GM10266 (cell line): ENCODE data around the gene MPV17L2.
"Not testable (repeated sequence)": the region's sequence is repeated elsewhere in the genome, so short reads cannot be mapped to it uniquely, and the experiment has no call there.

Experiments used
- DNase-seq: peaks from one replicate; pipeline ENCODE4 v3.0.0; 2012; ENCODE audit errors: extremely low spot score
- CTCF ChIP-seq: IDR thresholded peaks from 2 replicates; pipeline ENCODE4 v1.5.1; 2012; ENCODE audit warnings: mild to moderate bottlenecking, low read depth; ENCODE audit not compliant: control insufficient read depth, insufficient read depth; ENCODE audit errors: missing control alignments

Gene MPV17L2

GRCh38 chr19:18156841-18157464 lies 36.1 kb upstream of the MPV17L2 start:
- no peak for DNase-seq
- no peak for TF ChIP-seq CTCF

- no peak for DNase-seq
- no peak for TF ChIP-seq CTCF
Measured at GRCh38 chr19:18157465-18158063, 35.5 kb upstream of the MPV17L2 start.

- no peak for DNase-seq
- TF ChIP-seq CTCF, result no peak
Measured at GRCh38 chr19:18158467-18158866, 34.6 kb upstream of the MPV17L2 start.

- DNase-seq, result not testable (repeated sequence)
Measured at GRCh38 chr19:18159059-18159616, 33.9 kb upstream of the MPV17L2 start.

- no peak for DNase-seq
- TF ChIP-seq CTCF, result no peak
Measured at GRCh38 chr19:18159810-18160209, 33.2 kb upstream of the MPV17L2 start.

GRCh38 chr19:18160493-18160970 lies 32.5 kb upstream of the MPV17L2 start:
- TF ChIP-seq CTCF, result no peak
- no peak for DNase-seq

- peak; percentile 98 for DNase-seq
- peak; percentile 100 for TF ChIP-seq CTCF
Measured at GRCh38 chr19:18160971-18161635, 31.9 kb upstream of the MPV17L2 start.
